Measurements from ENCODE around the gene PFDN1.

- no peak for TF ChIP-seq POLR2A (IDR thresholded peaks at IDR 0.05)
- TF ChIP-seq CTCF (IDR thresholded peaks at IDR 0.05) = no peak
Measured at GRCh38 chr5:140273401-140273877, 29.5 kb downstream of the PFDN1 start.

All from adrenal gland (tissue), 5 donors.